Caco-2 (cell line): ENCODE results near the gene TEKT3. TPM values are rescaled to one million over a fixed set of nuclear protein-coding genes. Genes with fewer than 3 reads are reported as not detected.

Experiments
- BruUV-seq: library from RNA; stranded (reverse); fragments of 400-500 nt; replicated peaks from 2 replicates; lab custom pipeline; 2021; lab: Mats Ljungman, UMichigan
- CTCF ChIA-PET: fragments of 300-600 bp; sonication (Branson Sonifier 250); formaldehyde crosslinking; loops from one replicate; lab custom pipeline; 2022; ENCODE audit warnings: antibody characterized with exemption; lab: Charles Lee
- POLR2A ChIA-PET: fragments of 300-600 bp; sonication (Branson Sonifier 250); formaldehyde crosslinking; loops from one replicate; lab custom pipeline; 2022; ENCODE audit warnings: antibody characterized with exemption; lab: Charles Lee
- DNase-seq, 2 experiments: peaks; one replicate each; pipeline versions ENCODE4 v3.0.0 to v3.0.0-alpha.2; 2020 to 2022
- H3K27me3 ChIP-seq: replicated peaks from 2 replicates; pipeline ENCODE4 v1.6.0; 2011; ENCODE audit warnings: low read length; ENCODE audit not compliant: control insufficient read depth, insufficient read depth
- H3K36me3 ChIP-seq: 2 replicates; pipeline ENCODE4 v1.5.1; 2011; ENCODE audit warnings: low read length; ENCODE audit not compliant: control insufficient read depth, insufficient read depth
- H3K4me1 ChIP-seq: fragments of 250-450 bp; sonication (Bioruptor Pico); 2 replicates; pipeline ENCODE4 v1.5.1; 2020; ENCODE audit warnings: mild to moderate bottlenecking
- H3K4me3 ChIP-seq: 2 replicates; pipeline ENCODE4 v1.5.1; 2011; ENCODE audit warnings: low read depth, mild to moderate bottlenecking, control low read depth, low read length
- H3K9me3 ChIP-seq: fragments of 250-450 bp; sonication (Bioruptor Pico); 2 replicates; pipeline ENCODE4 v1.5.1; 2020; ENCODE audit warnings: mild to moderate bottlenecking, moderate library complexity
- H3K27ac Mint-ChIP-seq: one replicate; pipeline ENCODE4 v1.8.0; 2022; ENCODE audit warnings: mixed read lengths; ENCODE audit not compliant: unreplicated experiment
- H3K27me3 Mint-ChIP-seq: one replicate; pipeline ENCODE4 v1.8.0; 2022; ENCODE audit warnings: mixed read lengths; ENCODE audit not compliant: insufficient read depth, unreplicated experiment
- H3K36me3 Mint-ChIP-seq: one replicate; pipeline ENCODE4 v1.8.0; 2022; ENCODE audit warnings: mild to moderate bottlenecking, mixed read lengths; ENCODE audit not compliant: insufficient read depth, unreplicated experiment
- H3K4me1 Mint-ChIP-seq: one replicate; pipeline ENCODE4 v1.8.0; 2022; ENCODE audit warnings: low read depth, mixed read lengths; ENCODE audit not compliant: unreplicated experiment
- H3K4me3 Mint-ChIP-seq: one replicate; pipeline ENCODE4 v1.8.0; 2022; ENCODE audit warnings: mild to moderate bottlenecking, moderate library complexity, mixed read lengths; ENCODE audit not compliant: unreplicated experiment
- H3K9me3 Mint-ChIP-seq: one replicate; pipeline ENCODE4 v1.8.0; 2022; ENCODE audit warnings: mixed read lengths; ENCODE audit not compliant: unreplicated experiment
- CTCF ChIP-seq, 2 experiments: fragments of 200-600 bp in 1 of 2; IDR thresholded peaks; 1 replicate in 1 of 2; 2 replicates in 1 of 2; pipeline versions ENCODE4 v1.5.1 to v1.8.0; 2011 to 2022; ENCODE audit warnings: antibody characterized with exemption in 1 of 2, control low read depth in 1 of 2, inconsistent platforms in 1 of 2, low read depth in 1 of 2, low read length in 1 of 2, mild to moderate bottlenecking in 1 of 2, moderate library complexity in 1 of 2; ENCODE audit not compliant: insufficient read depth in 1 of 2, severe bottlenecking in 1 of 2, unreplicated experiment in 1 of 2
- intact Hi-C: fragments of 100-400 bp; cut with micrococcal nuclease; formaldehyde crosslinking; loops from one replicate; pipeline ENCODE4 v1.10.0; 2022; ENCODE audit not compliant: unreplicated experiment
- total RNA-seq: library from RNA; stranded (reverse); gene quantifications from 2 replicates; pipeline ENCODE4 v1.2.3, GENCODE V29; 2022

TEKT3 gene
- total RNA-seq, 1 experiment from 2014 or later: 0.43 TPM

GRCh38 chr17:15257258-15257788 lies 84.1 kb downstream of the TEKT3 start:
- POLR2A ChIA-PET: no interaction called here
- H3K9me3 Mint-ChIP-seq: no peaks in the 10 kb centered on the region

GRCh38 chr17:15256689-15257088 lies 84.7 kb downstream of the TEKT3 start:
- ChIA-PET POLR2A (no interaction called here), CTCF (no interaction called here)
- H3K36me3 Mint-ChIP-seq: peaks cover 5% of the 10 kb centered on the region
- H3K9me3 Mint-ChIP-seq: no peaks in the 10 kb centered on the region
- H3K27me3 Mint-ChIP-seq: no peaks in the 10 kb centered on the region
- no TSS peak for BruUV-seq
- H3K4me3 ChIP-seq: no peak overlapping the region
- H3K36me3 ChIP-seq: no peaks in the 10 kb centered on the region
- H3K9me3 ChIP-seq: no peaks in the 10 kb centered on the region
- intact Hi-C loops: no loop called here
- H3K27ac Mint-ChIP-seq: no peak overlapping the region
- no peak for DNase-seq
- no peaks in the 10 kb centered on the region for H3K27me3 ChIP-seq
- no peaks in the 10 kb centered on the region for H3K4me1 Mint-ChIP-seq
- no peak overlapping the region for H3K4me3 Mint-ChIP-seq
- TF ChIP-seq CTCF (IDR thresholded peaks at IDR 0.05; ENCODE audit: insufficient read depth in 1 of 2, low read depth in 1 of 2, low read length in 1 of 2, severe bottlenecking in 1 of 2, unreplicated experiment in 1 of 2): no peak
- H3K4me1 ChIP-seq: no peaks in the 10 kb centered on the region

More at GRCh38 chr17:15257258-15257788, 84.1 kb downstream of the TEKT3 start:
- Histone ChIP-seq H3K4me3 (no peak overlapping the region), H3K36me3 (no peaks in the 10 kb centered on the region), H3K4me1 (no peaks in the 10 kb centered on the region), H3K27me3 (no peaks in the 10 kb centered on the region), H3K9me3 (no peaks in the 10 kb centered on the region)
- no TSS peak for BruUV-seq
- CTCF ChIA-PET: no interaction called here
- H3K27me3 Mint-ChIP-seq: no peaks in the 10 kb centered on the region
- intact Hi-C loops: no loop called here
- no peak overlapping the region for H3K27ac Mint-ChIP-seq
- TF ChIP-seq CTCF (IDR thresholded peaks at IDR 0.05; ENCODE audit: insufficient read depth in 1 of 2, low read depth in 1 of 2, low read length in 1 of 2, severe bottlenecking in 1 of 2, unreplicated experiment in 1 of 2): peak; percentile 58
- peaks cover 5% of the 10 kb centered on the region for H3K36me3 Mint-ChIP-seq
- no peak overlapping the region for H3K4me3 Mint-ChIP-seq
- DNase-seq: peak; percentile 45 to 47
- H3K4me1 Mint-ChIP-seq: no peaks in the 10 kb centered on the region

GRCh38 chr17:15255713-15256454 lies 85.5 kb downstream of the TEKT3 start:
- Histone ChIP-seq H3K27me3 (no peaks in the 10 kb centered on the region), H3K36me3 (no peaks in the 10 kb centered on the region), H3K9me3 (no peaks in the 10 kb centered on the region), H3K4me1 (no peaks in the 10 kb centered on the region), H3K4me3 (no peak overlapping the region)
- Mint-ChIP-seq H3K27me3 (no peaks in the 10 kb centered on the region), H3K4me3 (no peak overlapping the region), H3K4me1 (no peaks in the 10 kb centered on the region), H3K27ac (no peak overlapping the region), H3K9me3 (no peaks in the 10 kb centered on the region), H3K36me3 (peaks cover 5% of the 10 kb centered on the region)
- BruUV-seq: no TSS peak
- CTCF ChIA-PET: no interaction called here
- TF ChIP-seq CTCF (IDR thresholded peaks at IDR 0.05; ENCODE audit: insufficient read depth in 1 of 2, low read depth in 1 of 2, low read length in 1 of 2, severe bottlenecking in 1 of 2, unreplicated experiment in 1 of 2): no peak
- no peak for DNase-seq
- POLR2A ChIA-PET: no interaction called here
- intact Hi-C loops: no loop called here

Other genes with a start within 250 kb of the TEKT3 start
- 7.3 and 9.1 TPM in 2 replicates for gene PMP22, start 76.3 kb downstream of the TEKT3 start, total RNA-seq
- 1.8 and 6.3 TPM in 2 replicates for gene CDRT4, start 126.0 kb upstream of the TEKT3 start, total RNA-seq
- 15.3 and 17.1 TPM in 2 replicates for gene TVP23C, start 221.9 kb upstream of the TEKT3 start, total RNA-seq